Duodenal mucosa (tissue), 2 donors: ENCODE data around the gene NSMCE1.
A peak's percentile ranks its signal among the peaks of the same experiment; 100 is the strongest.

Source experiments
- H3K27ac ChIP-seq: one replicate; pipeline ENCODE4 v1.7.0; 2013; ENCODE audit warnings: low read depth, low read length
- H3K27me3 ChIP-seq, 2 donors: one replicate each; pipeline ENCODE4 v1.7.0; 2013; ENCODE audit warnings: low read length in 2 of 2, control low read depth in 1 of 2; ENCODE audit not compliant: insufficient read depth in 2 of 2, control insufficient read depth in 1 of 2
- H3K36me3 ChIP-seq, 2 donors: one replicate each; pipeline ENCODE4 v1.7.0; 2013; ENCODE audit warnings: low read length in 2 of 2, control low read depth in 1 of 2; ENCODE audit not compliant: insufficient read depth in 2 of 2, control insufficient read depth in 1 of 2
- H3K4me1 ChIP-seq, 2 donors: one replicate each; pipeline ENCODE4 v1.7.0; 2013; ENCODE audit warnings: low read length in 2 of 2, control low read depth in 1 of 2; ENCODE audit not compliant: insufficient read depth in 2 of 2, control insufficient read depth in 1 of 2
- H3K4me3 ChIP-seq, 2 donors: one replicate each; pipeline ENCODE4 v1.7.0; 2013; ENCODE audit warnings: low read length in 2 of 2, low read depth in 1 of 2
- H3K9ac ChIP-seq, 2 donors: one replicate each; pipeline ENCODE4 v1.7.0; 2013; ENCODE audit warnings: low read length in 2 of 2, low read depth in 1 of 2
- H3K9me3 ChIP-seq, 2 donors: one replicate each; pipeline ENCODE4 v1.7.0; 2013; ENCODE audit warnings: low read length in 2 of 2, control low read depth in 1 of 2; ENCODE audit not compliant: control insufficient read depth in 1 of 2

The NSMCE1 gene

DNA sequence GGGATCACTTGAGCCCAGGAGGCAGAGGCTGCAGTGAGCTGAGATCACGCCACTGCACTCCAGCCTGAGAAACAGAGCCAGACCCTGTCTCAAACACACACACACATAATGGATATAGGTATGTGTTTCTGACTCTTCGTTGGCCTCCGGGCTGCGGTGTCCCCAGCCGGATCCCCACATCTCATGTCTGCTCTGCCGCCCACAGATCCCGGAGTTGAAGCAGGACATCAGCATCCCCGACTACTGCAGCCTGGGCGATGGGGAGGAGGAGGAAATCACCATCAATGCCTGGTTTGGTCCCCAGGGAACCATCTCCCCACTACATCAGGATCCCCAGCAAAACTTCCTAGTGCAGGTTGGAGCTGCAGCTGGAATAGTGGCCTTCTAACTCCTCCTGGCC is 49.8 kb downstream of the NSMCE1 start:
- H3K4me3 ChIP-seq, result no peak overlapping the region
- no peak overlapping the region for H3K27ac ChIP-seq
- peaks cover 5 to 33% of the 10 kb centered on the region in 2 donors for H3K36me3 ChIP-seq

DNA sequence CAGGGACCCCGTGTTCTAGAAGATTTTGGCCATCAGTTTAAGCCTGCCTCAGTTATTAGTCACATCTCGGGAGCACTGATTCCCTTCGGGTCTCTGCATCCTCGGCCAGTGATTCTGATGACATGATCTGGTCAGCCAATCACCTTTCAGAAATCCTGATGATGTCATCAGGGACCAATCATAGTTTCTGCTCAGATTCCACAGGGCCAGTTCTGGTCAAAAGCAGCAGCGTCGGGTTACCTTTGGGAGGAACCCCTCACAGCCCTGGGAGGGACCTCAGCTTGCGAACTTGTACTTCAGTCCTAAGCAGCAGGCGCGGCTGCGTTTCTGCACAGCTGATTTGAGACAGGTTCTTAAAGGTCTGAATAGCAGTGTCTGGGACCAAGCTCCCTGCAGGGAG is 51.3 kb downstream of the NSMCE1 start:
- peak overlapping the region in 1 of 2 donors; percentile 12 for H3K9ac ChIP-seq
- no peak overlapping the region for H3K4me3 ChIP-seq
- H3K27me3 ChIP-seq, result no peaks in the 10 kb centered on the region
- H3K27ac ChIP-seq, result no peak overlapping the region
- H3K36me3 ChIP-seq, result peaks cover 5 to 31% of the 10 kb centered on the region in 2 donors
- H3K9me3 ChIP-seq, result no peaks in the 10 kb centered on the region
- peaks cover 17 to 18% of the 10 kb centered on the region in 2 donors for H3K4me1 ChIP-seq

More for the DNA sequence above, 49.8 kb downstream of the NSMCE1 start:
- H3K9ac ChIP-seq, result no peak overlapping the region
- peaks cover 14 to 26% of the 10 kb centered on the region in 2 donors for H3K4me1 ChIP-seq
- no peaks in the 10 kb centered on the region for H3K9me3 ChIP-seq
- no peaks in the 10 kb centered on the region for H3K27me3 ChIP-seq

DNA sequence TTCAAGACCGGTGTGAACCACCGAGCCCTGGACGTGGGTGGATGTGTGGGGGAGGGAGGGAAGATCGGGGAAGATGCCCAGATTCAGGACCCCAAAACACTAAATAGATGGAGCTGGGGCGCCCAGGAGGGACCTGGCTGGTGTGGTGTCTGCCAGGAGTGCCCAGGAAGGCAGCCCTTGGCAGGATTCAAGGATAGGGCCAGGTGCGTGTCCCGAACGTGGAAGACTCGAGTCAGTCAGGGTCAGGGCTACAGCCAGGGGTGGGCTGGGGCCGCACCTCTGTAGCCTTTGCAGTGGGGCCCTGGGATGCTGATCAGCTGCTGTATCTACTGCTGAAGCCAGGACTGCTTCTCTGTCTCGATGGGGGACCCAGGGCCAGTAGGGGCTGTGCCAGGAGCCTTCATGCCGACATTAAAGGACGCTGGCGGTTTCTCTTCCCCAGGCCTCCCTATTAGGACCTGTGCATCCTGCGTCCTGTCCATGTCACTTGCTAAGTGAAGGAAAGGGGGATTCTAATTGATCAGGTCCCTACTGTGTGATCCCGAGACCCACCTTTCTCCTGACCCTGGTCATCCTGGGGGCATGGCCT is 52.2 kb downstream of the NSMCE1 start:
- Histone ChIP-seq H3K27ac (no peak overlapping the region), H3K9me3 (no peaks in the 10 kb centered on the region), H3K9ac (no peak overlapping the region), H3K36me3 (peaks cover 5 to 31% of the 10 kb centered on the region in 2 donors), H3K4me1 (peaks cover 17 to 18% of the 10 kb centered on the region in 2 donors), H3K27me3 (no peaks in the 10 kb centered on the region), H3K4me3 (peak overlapping the region in 1 of 2 donors; percentile 9)

DNA sequence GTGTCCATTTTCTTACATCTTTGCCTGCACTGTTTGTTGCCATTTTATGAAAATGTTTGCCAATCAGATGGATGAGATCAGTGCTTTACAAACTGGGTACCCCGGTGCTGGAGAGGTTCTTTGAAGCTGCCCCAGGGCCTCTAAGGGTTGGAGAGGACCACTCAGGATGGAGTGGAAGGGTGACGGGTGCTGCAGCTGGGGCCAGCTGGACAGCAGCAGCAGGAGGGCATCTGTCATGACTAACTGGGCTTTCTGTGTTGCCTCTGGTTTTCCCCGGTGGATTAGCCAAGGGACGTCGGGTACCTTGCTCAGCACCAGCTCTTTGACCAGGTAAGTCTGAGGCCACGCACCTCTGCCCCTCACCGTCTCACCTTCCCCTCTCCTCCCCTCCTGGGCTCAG is 52.9 kb downstream of the NSMCE1 start:
- peaks cover 17 to 18% of the 10 kb centered on the region in 2 donors for H3K4me1 ChIP-seq
- H3K9ac ChIP-seq, result no peak overlapping the region
- H3K27me3 ChIP-seq, result no peaks in the 10 kb centered on the region
- H3K9me3 ChIP-seq, result no peaks in the 10 kb centered on the region
- no peak overlapping the region for H3K4me3 ChIP-seq
- no peak overlapping the region for H3K27ac ChIP-seq
- peaks cover 5 to 27% of the 10 kb centered on the region in 2 donors for H3K36me3 ChIP-seq

DNA sequence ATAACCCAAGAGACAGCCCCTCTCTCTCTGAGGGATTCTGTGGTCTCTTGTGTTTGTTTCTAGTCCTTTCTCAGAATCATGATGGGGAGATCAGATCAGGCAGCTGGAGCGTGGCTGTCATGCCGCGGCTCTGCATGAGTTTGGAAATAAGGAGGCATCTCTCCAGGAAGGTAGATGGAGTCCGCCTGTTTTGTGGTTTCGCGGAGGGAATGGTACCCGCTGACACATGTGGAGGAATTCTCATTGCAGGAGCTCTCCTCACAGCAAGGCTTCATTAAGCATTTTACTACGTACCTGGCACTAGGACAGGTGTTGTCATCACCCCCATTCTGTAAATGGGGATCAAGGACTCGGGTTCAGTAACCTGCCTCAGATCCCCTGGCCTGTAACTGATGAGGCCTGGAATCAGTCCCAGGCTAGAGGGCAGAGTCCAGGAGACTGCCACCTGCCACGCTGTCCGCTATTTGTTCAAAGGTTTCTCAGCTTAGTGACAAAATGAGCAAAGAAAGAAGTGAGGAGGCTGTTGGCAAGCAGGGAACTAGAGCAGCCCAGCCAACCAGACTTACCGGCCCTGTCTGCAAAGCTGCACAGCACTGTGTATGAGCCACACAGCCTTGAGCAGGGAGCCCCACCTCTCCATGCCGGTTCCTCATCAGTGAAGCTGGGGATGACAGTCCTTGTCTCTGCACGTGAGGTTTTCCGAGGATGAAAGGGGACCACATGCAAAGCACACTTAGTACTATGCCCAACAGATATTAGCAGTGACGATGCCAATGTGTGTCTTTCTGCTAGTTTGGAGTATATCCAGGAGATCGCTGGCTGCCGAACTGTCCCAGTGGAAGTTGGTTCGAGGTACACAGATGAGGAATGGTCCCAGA is 54.2 kb downstream of the NSMCE1 start:
- peaks cover 5 to 25% of the 10 kb centered on the region in 2 donors for H3K36me3 ChIP-seq
- H3K27me3 ChIP-seq, result no peaks in the 10 kb centered on the region
- peak overlapping the region in 1 of 2 donors; percentile 55 for H3K9ac ChIP-seq
- no peaks in the 10 kb centered on the region for H3K9me3 ChIP-seq
- peak overlapping the region; percentile 33 to 66 for H3K4me3 ChIP-seq
- peaks cover 17 to 24% of the 10 kb centered on the region in 2 donors for H3K4me1 ChIP-seq
- H3K27ac ChIP-seq, result peak overlapping the region; percentile 41

DNA sequence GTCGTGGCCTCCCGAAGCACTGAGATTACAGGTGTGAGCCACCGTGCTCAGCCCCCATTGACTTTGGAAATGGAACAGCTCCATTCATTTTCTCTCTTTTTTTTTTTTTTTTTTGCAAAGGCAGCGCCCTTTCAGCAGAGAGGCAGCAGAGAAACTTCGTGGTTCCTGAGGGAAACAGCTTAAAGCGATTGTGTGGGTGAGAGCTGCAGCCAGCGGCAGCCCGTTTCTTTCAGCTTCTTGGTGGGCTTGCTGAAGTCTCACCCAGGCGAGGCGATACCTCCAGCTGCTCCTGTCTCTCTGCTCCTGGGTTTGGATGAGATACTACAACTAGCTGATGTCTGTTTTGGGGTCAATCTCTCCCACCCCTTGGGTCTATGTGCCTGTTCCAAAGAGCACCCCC is 57.5 kb downstream of the NSMCE1 start:
- H3K36me3 ChIP-seq, result peaks cover 0 to 17% of the 10 kb centered on the region in 2 donors
- H3K9ac ChIP-seq, result no peak overlapping the region
- no peak overlapping the region for H3K4me3 ChIP-seq

DNA sequence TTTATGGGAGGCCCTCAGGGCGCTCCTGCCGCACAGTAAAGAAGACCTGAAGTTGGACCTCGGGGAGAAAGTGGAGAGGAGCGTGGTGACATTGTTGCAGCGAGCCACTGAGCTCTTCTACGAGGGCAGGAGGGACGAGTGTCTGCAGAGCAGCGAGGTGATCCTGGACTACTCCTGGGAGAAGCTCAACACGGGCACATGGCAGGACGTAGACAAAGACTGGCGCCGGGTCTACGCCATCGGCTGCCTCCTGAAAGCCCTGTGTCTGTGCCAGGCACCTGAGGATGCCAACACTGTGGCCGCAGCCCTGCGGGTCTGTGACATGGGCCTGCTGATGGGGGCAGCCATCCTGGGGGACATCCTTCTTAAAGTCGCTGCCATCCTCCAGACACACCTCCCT is 58.4 kb downstream of the NSMCE1 start:
- H3K36me3 ChIP-seq, result peaks cover 0 to 17% of the 10 kb centered on the region in 2 donors
- H3K27me3 ChIP-seq, result no peaks in the 10 kb centered on the region
- H3K4me1 ChIP-seq, result peaks cover 31 to 34% of the 10 kb centered on the region in 2 donors
- H3K9ac ChIP-seq, result no peak overlapping the region
- no peaks in the 10 kb centered on the region for H3K9me3 ChIP-seq
- H3K27ac ChIP-seq, result no peak overlapping the region
- no peak overlapping the region for H3K4me3 ChIP-seq

More for the DNA sequence above, 57.5 kb downstream of the NSMCE1 start:
- Histone ChIP-seq H3K9me3 (no peaks in the 10 kb centered on the region), H3K27ac (no peak overlapping the region), H3K4me1 (peaks cover 31 to 34% of the 10 kb centered on the region in 2 donors), H3K27me3 (no peaks in the 10 kb centered on the region)

DNA sequence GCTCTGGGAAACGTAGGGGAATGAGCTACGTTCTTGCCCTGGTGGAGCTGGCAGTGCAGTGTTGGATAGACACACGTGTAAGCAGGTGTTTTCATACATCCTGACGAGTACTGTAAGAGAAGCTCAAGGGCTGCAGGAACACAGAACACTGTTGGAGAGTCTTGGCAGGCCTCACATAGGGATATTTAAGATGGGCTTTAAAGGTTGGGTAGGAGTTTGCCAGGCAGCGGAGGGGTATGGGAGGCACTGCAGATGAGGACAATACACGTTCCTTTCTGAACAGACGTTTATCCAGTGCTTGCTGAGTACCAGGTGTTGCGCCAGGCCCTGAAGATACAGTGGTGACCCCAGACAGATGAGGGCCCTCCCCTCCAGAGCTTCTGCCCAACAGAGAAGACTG is 59.0 kb downstream of the NSMCE1 start:
- Histone ChIP-seq H3K36me3 (peaks cover 0 to 13% of the 10 kb centered on the region in 2 donors), H3K27me3 (no peaks in the 10 kb centered on the region), H3K4me1 (peaks cover 29 to 32% of the 10 kb centered on the region in 2 donors), H3K4me3 (no peak overlapping the region), H3K9me3 (no peaks in the 10 kb centered on the region), H3K27ac (no peak overlapping the region), H3K9ac (no peak overlapping the region)

DNA sequence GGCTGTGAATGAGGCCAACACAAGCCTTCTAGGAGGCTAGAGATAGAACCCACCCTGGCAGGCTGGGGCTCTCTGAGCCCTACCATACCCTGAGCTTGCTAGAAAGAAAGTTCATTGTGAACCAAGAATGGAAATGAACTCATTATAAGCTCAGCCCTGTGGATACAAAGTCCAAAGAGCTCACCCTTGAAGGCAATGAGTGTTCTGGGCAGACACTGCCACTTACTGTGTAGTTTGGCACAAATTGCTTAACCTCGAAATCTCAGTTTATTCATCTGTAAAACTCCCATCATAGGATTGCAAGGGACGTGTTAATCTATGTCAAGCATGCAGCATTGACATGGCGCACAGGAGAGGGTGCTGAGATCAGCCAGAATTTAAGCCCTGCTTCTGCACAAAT is 59.8 kb downstream of the NSMCE1 start:
- Histone ChIP-seq H3K9ac (no peak overlapping the region), H3K27me3 (no peaks in the 10 kb centered on the region), H3K4me3 (peak overlapping the region in 1 of 2 donors; percentile 41), H3K4me1 (peaks cover 27 to 28% of the 10 kb centered on the region in 2 donors), H3K27ac (peak overlapping the region; percentile 68), H3K36me3 (peaks cover 0 to 8% of the 10 kb centered on the region in 2 donors), H3K9me3 (no peaks in the 10 kb centered on the region)

DNA sequence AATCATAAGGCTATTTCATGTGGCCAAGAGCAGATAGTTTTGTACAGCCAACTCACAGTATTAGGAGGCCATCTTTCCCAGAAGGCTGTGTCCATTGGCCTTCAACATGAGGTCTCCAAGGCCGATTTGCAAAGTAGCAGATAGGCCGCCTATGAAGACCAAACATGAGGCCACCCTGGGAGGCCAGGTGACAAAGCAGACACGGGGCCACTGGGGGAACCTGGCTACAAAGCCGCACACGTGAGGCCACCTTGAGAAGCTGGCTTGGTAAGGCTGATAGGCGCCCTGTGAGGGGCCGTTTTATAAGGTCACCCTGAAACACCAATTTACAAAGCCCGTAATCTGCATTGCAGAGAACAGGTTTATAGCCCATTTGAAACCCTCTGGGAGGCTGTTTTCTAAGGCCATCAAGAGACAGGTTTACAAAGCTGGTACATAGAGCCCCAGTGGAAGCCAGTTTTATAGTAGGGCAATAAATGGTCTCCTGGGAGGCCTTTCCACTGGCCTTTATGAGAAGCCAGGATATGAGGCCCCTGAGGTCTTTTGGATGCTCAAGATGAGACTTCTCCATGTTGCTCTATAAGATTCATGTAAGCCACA is 60.4 kb downstream of the NSMCE1 start:
- no peaks in the 10 kb centered on the region for H3K27me3 ChIP-seq
- H3K36me3 ChIP-seq, result peaks cover 0 to 8% of the 10 kb centered on the region in 2 donors

More for the DNA sequence above, 60.4 kb downstream of the NSMCE1 start:
- Histone ChIP-seq H3K4me3 (peak overlapping the region in 1 of 2 donors; percentile 41), H3K9ac (no peak overlapping the region), H3K4me1 (peaks cover 23 to 25% of the 10 kb centered on the region in 2 donors), H3K9me3 (no peaks in the 10 kb centered on the region), H3K27ac (peak overlapping the region; percentile 68)
